HG03469 (cell line): ENCODE results near the gene PIGBOS1.
A peak's percentile ranks its signal among the peaks of the same experiment; 100 is the strongest.
"Not testable (repeated sequence)": the region's sequence is repeated elsewhere in the genome, so short reads cannot be mapped to it uniquely, and the experiment has no call there.

ENCODE experiments used
- ATAC-seq: cut with Tn5 transposase; IDR thresholded peaks from one replicate; pipeline ENCODE4 v1.9.1; 2021; ENCODE audit warnings: mild to moderate bottlenecking, moderate library complexity, moderate number of reproducible peaks; ENCODE audit not compliant: unreplicated experiment

Gene PIGBOS1, protein sequence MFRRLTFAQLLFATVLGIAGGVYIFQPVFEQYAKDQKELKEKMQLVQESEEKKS

DNA sequence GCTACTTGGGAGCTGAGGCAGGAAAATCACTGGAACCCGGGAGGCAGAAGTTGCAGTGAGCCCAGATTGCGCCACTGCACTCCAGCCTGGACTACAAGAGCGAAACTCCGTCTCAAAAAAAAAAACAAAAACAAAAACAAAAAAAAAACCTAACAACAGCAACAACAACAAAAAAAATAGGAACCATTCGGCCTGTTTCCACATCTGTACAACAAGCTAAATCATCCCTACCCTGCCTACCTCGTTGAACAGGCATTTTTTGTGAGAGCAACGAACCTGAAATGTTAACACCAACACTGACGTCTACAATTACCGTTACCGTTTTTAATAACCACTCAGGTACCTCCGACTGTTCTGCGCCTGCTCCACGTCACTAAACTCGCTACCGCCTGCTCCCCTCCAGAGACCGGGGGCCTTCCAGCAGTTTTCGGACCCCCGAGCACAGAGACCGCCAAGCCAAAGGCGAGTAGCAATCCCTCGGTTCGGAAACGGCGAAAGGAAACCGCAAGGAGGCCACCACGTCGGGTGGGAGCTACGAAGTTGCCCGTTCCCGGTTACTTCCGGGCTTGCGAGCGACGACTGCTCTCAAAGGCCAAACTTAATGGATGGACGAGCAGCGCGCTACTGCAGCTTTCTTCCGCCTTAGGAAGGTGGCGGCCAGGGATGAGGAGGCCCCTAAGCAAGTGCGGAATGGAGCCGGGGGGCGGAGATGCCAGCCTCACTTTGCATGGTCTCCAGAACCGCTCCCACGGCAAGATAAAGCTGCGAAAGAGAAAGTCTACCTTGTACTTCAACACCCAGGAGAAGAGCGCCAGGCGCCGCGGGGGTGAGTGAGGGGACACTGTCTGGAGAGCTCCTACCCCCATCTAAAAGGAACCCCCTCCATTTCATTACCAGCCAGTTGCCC, at the start of gene PIGBOS1, which contains the start of gene PIGB:
TSS of gene PIGBOS1 (minus strand) at position 536 of the 907 bp plus-strand sequence. CDS start 1,331 bp downstream, outside the sequence.
TSS of gene PIGB (plus strand) at position 635 of the 907 bp plus-strand sequence. CDS start at position 664, 29 bp downstream.
- peak; percentile 82 for ATAC-seq

DNA sequence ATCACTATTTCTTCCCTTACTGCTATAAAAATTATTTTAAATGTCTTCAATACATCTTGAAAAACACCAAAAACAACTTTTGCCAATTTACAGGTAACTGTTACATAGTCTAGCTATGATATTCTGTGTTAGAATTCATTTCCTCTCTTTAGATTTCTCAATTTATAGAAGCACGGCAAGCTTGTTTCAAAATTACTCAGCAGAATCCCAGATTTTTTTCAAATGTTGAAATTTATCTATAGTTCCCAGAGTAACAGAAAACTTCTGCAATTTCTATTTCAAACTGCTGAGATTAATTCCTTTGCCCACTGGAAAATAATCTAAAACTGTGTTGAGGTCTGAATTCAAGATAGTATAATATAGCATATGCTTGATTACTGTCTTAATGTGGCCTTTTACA, 48.1 kb upstream of the PIGBOS1 start:
- ATAC-seq = no peak

DNA sequence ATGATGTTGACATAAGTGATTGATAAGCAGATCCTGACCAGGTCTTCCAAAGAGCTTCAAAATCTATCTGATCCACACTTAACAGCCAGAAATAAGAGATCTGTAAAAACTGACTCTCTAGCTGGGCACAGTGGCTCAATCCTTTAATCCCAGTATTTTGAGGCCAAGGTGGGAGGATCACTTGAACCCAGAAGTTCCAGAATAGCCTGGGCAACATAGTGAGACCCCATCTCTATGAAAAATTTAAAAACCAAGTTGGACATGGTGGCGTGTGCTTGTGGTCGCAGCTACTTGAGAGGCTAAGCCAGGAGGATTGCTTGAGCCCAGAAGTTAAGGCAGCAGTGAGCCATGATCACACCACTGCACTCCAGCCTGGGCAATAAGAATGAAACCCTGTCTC, 43.7 kb upstream of the PIGBOS1 start:
- ATAC-seq = no peak

DNA sequence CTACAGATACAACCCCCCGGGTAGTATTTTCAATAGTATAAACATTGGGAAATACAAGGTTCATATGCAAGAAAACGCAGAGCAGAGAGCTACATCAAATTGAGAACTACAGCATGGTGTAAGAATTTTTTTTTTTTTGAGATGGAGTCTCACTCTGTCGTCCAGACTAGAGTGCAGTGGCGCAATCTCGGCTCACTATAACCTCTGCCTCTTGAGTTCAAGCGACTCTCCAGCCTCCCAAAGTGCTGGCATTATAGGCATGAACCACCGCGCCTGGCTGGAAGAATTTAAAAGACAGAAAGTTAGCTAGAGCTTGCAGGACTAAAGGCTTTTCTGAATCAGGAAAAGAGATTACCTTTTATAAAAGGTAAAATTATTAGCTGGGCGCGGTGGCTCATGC, 42.1 kb upstream of the PIGBOS1 start:
- no peak for ATAC-seq

DNA sequence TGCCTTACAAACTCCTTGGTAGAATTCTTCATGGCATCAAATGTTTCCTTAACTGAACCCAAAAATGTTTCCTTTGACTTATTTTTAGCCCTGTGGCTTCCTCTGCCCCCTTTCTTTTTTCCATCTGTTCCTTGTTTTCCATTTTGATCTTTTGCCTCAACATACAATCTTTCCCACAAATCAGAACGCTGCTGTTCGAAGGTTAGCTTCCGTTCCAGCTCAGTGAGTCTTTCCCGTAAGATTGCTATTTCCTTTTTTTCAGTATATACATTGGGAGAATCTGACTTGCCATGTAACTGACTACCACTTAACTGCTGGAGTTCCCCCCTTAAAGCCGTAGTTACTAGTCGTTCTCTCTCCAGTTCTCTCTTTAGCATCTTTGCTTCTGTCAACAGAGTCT, 41.3 kb upstream of the PIGBOS1 start:
- no peak for ATAC-seq

DNA sequence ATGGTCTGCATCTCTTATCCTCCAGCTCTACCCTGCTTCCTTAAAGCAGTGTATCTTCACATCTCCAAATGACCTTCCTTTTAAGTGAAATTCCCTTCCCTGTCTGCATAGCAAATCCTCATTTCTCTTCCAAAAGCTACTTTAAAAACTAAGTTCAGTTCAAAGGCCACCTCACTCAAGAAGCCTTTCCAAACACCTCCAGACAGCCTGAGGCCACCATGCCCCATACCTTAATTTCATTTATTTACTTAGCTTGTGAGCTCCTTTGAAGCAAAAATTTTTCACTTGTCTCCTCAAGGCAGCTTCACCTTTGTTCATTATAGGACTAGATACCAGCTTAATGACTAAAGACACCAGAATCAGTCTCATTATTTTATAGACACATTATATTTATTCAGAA, 39.5 kb upstream of the PIGBOS1 start:
- no peak for ATAC-seq

DNA sequence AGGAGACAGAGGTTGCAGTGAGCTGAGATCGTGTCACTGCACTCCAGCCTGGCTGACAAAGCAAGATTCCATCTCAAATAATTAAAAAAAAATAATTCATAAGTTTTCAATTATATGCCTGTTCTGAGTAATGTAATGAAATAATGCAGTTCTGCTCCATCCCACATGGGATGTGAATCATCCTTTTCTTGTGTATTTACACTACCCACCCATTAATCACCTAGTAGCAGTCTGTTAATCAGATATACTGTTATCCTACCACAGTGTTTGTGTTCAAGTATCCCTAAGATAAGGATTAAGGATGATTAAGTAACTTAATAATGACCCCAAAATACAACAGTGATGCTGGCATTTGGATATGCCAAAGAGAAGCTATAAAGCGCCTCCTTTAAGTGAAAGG, 38.9 kb upstream of the PIGBOS1 start:
- no peak for ATAC-seq

DNA sequence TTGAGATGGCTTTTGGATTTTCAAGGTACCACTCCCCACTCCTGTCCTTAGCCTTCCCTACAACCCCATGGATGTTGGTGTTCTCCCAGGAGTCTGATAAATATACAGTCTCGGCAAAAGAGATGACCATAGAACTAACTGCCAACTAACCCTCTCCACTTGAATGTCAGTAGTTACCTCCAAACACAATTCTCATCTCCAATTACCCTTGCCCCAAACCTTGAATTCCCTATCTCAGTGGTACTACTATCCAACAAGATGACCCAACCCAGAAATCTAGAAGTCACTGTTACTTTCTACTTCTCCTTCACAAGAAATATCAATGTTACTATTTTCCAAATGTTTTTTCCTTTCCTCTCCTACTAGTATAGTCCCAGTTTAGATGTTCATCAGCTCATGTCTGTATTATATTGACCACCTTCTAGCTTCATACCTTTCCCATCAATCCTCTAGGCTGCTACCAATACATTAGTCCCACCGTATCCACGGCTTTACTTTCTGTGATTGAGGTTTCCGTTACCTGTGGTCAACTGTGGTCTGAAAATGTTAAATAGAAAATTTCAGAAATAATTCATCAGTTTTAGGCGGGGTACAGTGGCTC, 38.2 kb upstream of the PIGBOS1 start:
- ATAC-seq = no peak

DNA sequence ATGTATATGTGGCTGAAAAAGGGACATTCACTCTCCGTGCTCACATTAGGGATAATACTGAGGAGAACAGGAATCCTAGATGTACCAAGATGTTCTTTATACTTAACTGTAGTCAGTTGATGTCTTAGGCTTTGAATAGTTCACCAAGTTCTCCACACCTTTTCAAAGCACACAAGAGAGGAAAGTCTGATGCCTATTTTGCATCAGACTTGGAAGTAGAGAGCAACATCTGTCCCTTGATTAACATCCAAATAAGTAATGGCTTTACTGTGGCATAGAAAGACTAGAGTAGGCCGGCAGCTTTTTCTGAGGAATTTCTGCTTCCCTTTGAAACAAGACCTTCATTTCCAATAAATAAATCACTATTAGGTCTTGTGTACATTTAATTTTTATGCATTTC, 34.1 kb upstream of the PIGBOS1 start:
- no peak for ATAC-seq

DNA sequence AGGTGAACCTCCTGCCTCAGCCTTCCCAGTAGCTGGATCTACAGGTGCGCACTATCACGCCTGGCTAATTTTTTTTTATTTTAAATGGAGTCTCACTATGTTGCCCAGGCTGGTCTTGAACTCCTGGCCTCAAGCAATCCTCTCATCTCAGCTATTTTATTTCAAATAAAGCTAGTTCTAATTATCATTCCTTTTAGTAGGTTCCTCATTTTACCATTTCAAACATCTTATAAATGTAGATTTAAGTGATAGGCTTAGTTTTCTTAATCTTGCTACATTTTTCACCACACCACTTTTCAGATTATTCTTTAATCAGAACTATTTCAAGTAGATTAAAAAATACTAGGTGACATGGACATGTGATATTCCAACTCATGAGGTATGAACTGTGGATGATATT, 30.4 kb upstream of the PIGBOS1 start:
- no peak for ATAC-seq

DNA sequence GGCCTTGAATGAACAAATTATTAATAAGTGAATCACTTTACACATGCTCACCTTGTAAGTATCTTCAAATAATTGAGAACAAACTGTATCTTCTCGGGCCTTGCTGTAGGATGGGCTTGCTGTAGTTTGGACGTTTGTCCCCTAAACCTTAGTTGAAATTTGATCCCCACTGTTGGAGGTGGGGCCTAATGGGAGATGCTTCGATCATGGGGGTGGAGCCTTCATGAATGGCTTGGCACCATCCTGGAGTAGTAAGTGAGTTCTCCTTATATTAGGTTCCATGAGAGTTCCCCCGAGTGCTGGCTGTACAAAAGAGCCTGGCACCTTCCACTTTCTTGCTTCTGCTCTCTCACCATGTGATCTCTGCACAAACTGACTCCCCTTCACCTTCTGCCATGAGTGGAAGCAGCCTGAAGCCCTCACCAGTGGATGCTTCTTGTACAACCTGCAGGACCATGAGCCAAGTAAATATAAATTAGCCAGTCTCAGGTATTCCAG, 29.4 kb upstream of the PIGBOS1 start:
- no peak for ATAC-seq

DNA sequence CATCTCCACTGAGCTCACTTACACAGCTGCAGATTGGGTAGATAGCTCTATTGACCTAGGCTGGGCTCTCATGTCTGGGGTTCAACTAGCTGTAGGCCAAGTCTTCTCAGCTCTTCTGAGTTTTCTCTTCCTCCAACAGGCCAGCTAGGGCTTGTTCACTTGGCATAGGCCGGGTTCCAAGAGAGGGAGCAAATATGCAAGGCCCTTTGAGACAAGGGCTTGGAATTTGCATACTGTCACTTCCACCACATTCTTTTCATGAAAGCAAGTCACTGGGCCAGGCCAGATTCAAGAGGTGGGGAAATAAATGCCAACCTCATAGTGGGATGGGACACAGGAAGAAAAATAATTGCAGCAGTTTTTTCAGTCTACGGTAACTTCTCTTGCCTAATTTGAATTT, 25.3 kb upstream of the PIGBOS1 start:
- ATAC-seq = no peak

DNA sequence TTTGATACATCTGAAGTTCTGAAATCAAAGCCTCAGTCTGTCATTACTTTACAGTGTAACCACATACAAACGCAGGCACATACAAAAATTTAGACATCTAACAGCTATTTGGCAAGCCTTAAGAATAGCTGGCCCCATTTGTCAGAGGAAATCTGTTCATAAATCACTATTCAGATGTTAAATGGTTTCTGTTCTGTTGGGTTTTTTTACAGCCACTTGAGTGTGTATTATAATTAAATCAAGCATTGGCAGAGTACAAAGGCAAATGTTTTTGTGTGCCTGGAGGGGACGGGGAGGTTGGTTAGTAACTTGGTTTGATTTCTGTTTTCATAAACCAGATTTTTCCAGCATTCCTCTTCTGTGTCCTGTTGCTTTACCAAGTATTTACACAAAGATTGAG, 24.2 kb upstream of the PIGBOS1 start:
- ATAC-seq = no peak

DNA sequence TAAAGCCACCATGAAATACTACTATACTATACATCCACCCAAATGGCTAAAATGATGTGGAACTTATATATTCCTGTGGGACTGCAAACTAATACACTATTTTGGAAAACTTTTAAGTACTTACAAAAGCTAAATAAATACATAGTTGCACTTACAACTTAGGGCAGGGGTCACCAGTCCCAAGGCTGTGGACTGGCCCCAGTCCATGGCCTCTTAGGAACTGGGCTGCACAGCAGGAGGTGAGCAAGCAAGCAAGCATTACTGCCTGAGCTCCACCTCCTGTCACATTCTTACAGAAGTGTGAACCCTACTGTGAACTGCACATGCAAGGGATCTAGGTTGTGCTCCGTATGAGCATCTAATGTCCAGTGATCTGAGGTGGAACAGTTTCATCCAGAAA, 18.2 kb upstream of the PIGBOS1 start:
- no peak for ATAC-seq

DNA sequence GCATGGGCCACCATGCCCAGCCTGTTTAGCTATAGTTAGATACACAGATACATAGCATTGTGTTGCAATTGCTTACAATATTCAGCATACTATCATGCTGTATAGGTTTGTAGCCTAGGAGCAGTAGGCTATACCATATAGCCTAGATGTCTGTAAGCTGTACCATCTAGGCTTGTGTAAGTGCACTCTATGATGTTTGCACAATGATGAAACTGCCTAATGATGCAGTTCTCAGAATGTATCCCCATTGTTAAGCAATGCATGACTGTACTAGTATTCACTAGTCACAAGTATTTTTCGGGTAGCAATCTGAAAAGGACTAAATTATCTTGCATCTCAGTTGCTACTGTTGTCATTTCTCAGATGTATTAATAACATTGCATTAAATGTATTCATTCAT, 16.1 kb upstream of the PIGBOS1 start:
- no peak for ATAC-seq

DNA sequence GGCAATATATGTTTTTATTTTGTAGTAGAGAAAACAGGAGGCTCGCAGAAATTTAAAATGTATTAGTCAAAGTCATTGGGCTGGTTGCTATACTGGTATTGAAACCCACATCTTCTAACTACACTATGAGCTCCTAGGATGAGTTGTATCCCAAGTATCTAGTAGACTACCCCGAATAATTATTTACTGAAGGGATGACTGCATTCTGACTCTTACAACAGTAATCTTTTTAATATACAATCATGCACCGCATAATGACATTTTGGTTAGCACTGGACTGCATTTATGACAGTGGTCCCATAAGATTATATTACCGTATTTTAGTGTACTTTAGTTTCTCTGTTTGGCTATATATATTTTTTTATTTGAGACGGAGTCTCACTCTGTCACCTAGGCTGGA, 15.4 kb upstream of the PIGBOS1 start:
- ATAC-seq = no peak

DNA sequence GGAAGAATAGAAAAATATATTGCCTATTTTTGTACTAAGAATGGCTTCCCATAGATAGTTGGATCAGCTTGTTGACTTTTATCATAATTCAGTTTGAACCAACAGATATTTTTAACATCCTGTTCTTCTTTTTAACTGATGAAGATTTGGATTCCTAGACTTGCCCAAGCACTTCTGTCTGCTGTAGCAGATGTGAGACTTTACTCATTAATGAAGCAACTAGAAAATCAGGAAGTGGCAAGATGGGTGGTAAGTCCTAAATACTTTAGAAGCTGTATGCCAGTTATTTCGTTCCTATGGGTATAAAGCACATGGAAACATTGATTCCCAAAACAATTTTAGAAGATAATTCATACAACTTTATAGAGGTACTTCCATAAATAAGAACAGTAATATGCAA, 8.5 kb upstream of the PIGBOS1 start:
- no peak for ATAC-seq

DNA sequence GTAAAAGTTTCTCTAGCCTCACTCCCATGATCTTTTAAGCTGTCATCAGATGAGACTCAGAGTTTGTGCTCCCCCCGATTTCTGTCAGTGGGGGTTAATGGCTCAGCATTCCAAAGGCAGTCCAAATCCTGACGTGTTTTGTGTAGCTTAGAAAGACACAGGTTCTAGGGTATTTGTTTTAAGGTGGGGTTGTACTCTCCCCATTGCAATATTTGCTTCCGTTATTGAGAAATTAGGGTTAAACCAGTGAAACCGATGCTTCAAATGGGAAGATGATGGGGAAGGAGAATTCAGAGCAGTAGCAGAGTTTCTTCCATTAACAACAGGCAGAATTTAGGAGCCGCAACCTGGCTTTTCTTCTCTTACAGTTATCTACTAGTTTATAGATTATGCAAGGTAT, 3.5 kb upstream of the PIGBOS1 start:
- ATAC-seq = no peak

DNA sequence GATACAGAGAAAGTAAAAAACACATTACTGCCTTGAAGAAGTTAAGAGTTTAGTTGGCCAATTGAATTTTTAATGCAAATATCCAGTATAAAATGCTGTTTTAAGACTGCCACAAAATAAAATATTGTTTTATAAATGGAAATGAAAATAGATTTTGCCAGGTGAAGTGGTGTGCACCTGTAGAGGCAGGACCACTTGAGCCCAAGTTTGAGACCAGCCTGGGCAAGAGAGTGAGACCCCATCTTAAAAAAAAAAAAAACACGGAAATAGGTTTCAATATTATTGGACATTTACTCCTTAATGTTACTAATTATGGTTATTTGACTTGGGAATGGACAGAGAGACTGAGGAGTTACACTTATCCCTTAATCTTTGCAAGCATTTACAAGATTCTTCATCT, 2.0 kb upstream of the PIGBOS1 start:
- no peak for ATAC-seq

DNA sequence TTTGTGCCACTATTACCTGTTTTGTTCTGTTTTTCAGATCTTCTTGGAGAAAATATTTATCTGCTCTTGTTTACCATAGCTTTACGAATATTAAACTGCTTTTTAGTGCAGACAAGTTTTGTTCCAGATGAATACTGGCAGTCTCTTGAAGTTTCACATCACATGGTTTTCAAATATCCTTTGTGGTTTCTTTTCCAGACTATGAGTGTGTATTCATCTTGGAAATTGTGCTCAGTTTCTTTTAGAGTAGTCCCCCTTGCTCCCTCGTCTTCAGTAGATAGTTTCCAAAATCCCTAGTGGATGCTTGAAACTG, 1.3 kb upstream of the PIGBOS1 start:
- ATAC-seq = no peak

DNA sequence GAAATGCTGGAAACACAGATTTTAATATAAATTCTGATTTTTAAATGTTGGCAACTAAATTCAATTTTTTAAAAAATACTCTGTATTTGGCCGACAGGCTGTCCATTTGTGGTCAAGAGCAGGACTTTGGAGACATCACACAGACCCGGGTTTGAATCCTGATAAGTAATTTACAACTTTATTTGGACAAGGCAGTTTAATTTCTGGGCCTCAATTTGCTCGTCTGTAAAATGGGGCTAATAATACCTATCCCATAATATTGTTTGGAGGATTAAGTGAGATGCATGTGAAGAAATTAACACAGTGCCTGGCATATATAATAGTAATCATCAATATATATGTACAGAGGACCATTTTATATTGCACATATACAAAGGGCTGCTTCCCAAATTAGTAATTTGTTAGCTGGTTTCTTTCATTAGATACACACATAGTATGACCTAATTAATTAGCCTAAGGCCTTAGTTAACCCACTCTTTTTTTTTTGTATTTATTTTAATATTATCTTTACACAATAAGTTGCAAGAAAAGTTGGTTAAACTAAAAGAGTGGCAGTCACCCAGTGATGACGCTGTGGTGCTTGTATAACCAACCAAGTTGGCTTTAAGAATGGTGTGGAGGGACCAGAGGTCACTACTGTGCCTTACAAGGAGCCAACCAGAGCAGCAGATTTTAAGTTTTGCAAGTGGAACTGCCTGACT, 764 bp upstream of the PIGBOS1 start:
- ATAC-seq = peak; percentile 37

DNA sequence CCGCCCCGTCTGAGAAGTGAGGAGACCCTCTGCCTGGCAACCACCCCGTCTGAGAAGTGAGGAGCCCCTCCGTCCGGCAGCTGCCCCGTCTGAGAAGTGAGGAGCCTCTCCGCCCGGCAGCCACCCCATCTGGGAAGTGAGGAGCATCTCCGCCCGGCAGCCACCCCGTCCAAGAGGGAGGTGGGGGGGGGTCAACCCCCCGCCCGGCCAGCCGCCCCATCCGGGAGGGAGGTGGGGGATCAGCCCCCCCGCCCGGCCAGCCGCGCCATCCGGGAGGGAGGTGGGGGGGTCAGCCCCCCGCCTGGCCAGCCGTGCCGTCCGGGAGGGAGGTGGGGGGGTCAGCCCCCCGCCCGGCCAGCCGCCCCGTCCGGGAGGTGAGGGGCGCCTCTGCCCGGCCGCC, 16.1 kb downstream of the PIGBOS1 start:
- ATAC-seq = not testable (repeated sequence)
